LNCaP clone FGC (cell line): ENCODE measurements around the gene LIPC.

Experiments
- DNase-seq: peaks from one replicate; pipeline ENCODE4 v3.0.0-alpha.2; 2011; ENCODE audit warnings: low read depth
- H3K4me3 ChIP-seq: 2 replicates; pipeline ENCODE4 v1.5.1; 2011; ENCODE audit warnings: mild to moderate bottlenecking, low read depth, low read length, control low read depth
- TF ChIP-seq, protein P1 (sequence below): IDR thresholded peaks from 2 replicates; pipeline ENCODE4 v1.5.1; 2012; ENCODE audit warnings: mild to moderate bottlenecking; ENCODE audit not compliant: control insufficient read depth, insufficient read depth; ENCODE audit errors: extremely low read depth

The LIPC gene

GRCh38 chr15:58582160-58582559, 150.4 kb downstream of the LIPC start:
- DNase-seq, result no peak
- no peak overlapping the region for H3K4me3 ChIP-seq
- TF ChIP-seq, protein P1, sequence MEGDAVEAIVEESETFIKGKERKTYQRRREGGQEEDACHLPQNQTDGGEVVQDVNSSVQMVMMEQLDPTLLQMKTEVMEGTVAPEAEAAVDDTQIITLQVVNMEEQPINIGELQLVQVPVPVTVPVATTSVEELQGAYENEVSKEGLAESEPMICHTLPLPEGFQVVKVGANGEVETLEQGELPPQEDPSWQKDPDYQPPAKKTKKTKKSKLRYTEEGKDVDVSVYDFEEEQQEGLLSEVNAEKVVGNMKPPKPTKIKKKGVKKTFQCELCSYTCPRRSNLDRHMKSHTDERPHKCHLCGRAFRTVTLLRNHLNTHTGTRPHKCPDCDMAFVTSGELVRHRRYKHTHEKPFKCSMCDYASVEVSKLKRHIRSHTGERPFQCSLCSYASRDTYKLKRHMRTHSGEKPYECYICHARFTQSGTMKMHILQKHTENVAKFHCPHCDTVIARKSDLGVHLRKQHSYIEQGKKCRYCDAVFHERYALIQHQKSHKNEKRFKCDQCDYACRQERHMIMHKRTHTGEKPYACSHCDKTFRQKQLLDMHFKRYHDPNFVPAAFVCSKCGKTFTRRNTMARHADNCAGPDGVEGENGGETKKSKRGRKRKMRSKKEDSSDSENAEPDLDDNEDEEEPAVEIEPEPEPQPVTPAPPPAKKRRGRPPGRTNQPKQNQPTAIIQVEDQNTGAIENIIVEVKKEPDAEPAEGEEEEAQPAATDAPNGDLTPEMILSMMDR, result no peak

- H3K4me3 ChIP-seq, result no peak overlapping the region
- no peak for DNase-seq
- TF ChIP-seq, protein P1, result no peak
Observed at GRCh38 chr15:58583171-58583908, 151.5 kb downstream of the LIPC start.

DNA sequence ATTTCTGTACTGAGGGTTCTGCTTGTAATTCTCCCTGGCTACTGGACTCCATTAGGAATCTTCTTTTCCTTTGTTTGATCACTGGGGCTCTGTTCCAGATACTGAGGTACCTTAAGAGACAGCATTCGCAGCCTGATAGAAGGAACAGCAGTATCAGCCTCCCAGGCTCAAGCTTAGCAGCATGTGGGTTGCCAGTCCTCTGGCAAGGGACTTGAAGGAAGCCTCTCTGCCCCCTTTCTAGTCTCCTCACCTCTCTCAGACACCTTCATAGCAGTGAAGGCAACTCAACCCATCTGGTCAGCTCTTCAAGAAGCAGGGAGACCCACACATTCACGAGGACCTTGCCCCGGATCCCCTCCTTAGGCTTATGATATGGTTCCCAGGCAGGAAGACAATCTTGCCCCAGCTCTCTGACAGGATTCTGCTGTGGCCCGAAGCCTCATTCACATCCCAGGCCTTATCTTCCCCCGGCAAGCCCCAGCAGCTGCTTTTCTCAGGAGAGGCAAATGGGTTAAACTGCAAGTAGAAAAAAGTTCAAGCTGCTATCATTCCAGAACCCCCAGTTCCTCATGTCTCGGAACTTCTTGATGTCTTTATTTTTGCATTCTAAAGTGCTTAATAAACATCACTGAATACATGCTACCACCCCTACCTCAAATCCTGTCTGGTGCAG, 153.1 kb downstream of the LIPC start:
- no peak overlapping the region for H3K4me3 ChIP-seq

GRCh38 chr15:58585693-58586443, 154.1 kb downstream of the LIPC start:
- H3K4me3 ChIP-seq, result no peak overlapping the region
- TF ChIP-seq, protein P1, result no peak
- DNase-seq, result no peak

More for the DNA sequence above, 153.1 kb downstream of the LIPC start:
- TF ChIP-seq, protein P1, result no peak
- DNase-seq, result no peak

DNA sequence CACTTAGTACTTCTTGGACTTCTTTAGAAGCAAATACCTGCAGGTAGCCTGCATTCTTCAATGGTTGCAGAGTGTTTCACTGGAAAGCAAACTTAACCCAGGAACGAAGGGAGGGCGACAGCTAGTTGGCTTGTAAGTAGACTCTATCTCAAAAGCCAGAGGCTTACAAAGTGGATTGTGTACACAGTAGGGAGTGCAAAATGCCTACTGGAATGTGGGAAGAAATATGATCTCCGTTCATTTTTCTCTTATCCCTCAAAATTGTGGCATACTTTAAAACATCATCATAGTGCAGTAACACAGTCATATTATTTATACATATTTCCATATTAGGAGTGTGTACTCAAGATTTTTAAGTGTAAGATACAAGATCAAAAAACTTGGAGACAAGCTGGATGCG, 155.7 kb downstream of the LIPC start:
- DNase-seq, result no peak
- no peak overlapping the region for H3K4me3 ChIP-seq
- TF ChIP-seq, protein P1, result no peak

DNA sequence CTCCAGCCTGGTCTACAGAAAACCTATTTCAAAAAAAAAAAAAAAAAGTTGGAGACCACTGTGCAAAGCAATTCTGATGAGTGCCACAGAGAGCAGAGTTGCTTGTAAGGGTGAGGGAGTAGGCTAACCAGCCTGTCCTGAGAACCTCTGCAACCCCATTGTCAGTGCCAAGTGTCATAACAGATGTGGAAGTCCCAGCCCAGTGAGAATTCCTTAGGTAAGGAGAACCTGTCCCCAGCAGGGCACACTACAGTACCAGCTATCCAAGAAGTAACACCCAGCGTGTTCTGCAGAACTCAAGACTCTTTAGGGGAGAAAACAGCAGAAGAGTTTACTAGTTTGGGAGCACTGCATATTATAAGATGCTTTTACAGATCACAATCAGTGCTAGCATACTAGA, 156.3 kb downstream of the LIPC start:
- H3K4me3 ChIP-seq, result no peak overlapping the region
- TF ChIP-seq, protein P1, result no peak
- DNase-seq, result no peak
